ENCODE measurements around the gene GAGE12J.

GRCh38 chrX:49286136-49286535 is 35.7 kb upstream of the GAGE12J start:
- TF ChIP-seq CTCF (conservative IDR thresholded peaks at IDR 0.05) (no peak), EZH2 (IDR thresholded peaks at IDR 0.05; ENCODE audit: low read depth) (no peak)
